Cortex of kidney (tissue), 1 donor: ENCODE data around the gene RIPPLY1.
"Not testable (repeated sequence)": the region's sequence is repeated elsewhere in the genome, so short reads cannot be mapped to it uniquely, and the experiment has no call there.

ENCODE experiments used
- DNase-seq: peaks from one replicate; lab custom pipeline; 2025; lab: John Stamatoyannopoulos, UW

The RIPPLY1 gene

GRCh38 chrX:106906361-106906760, 3.2 kb upstream of the RIPPLY1 start:
- no peak for DNase-seq

- DNase-seq = no peak
Measured at GRCh38 chrX:106905064-106905708, 2.0 kb upstream of the RIPPLY1 start.

- no peak for DNase-seq
Measured at GRCh38 chrX:106903856-106904528, 851 bp upstream of the RIPPLY1 start.

GRCh38 chrX:106902684-106903083, 457 bp downstream of the RIPPLY1 start:
- DNase-seq = no peak

GRCh38 chrX:106901781-106902219, 1.3 kb downstream of the RIPPLY1 start:
- DNase-seq = no peak

- no peak for DNase-seq
Measured at GRCh38 chrX:106901341-106901740, 1.8 kb downstream of the RIPPLY1 start.

GRCh38 chrX:106899841-106900240, 3.3 kb downstream of the RIPPLY1 start:
- no peak for DNase-seq

GRCh38 chrX:106899276-106899675, 3.9 kb downstream of the RIPPLY1 start:
- DNase-seq = no peak

- DNase-seq = no peak
Measured at GRCh38 chrX:106898462-106898861, 4.7 kb downstream of the RIPPLY1 start.

- DNase-seq = no peak
Measured at GRCh38 chrX:106897259-106897658, 5.9 kb downstream of the RIPPLY1 start.

- no peak for DNase-seq
Measured at GRCh38 chrX:106894978-106895452, 8.1 kb downstream of the RIPPLY1 start.

- DNase-seq = no peak
Measured at GRCh38 chrX:106894392-106894909, 8.7 kb downstream of the RIPPLY1 start.

- no peak for DNase-seq
Measured at GRCh38 chrX:106891762-106892460, 11.2 kb downstream of the RIPPLY1 start.

- no peak for DNase-seq
Measured at GRCh38 chrX:106889468-106889867, 13.7 kb downstream of the RIPPLY1 start.

GRCh38 chrX:106875151-106875550, 28.0 kb downstream of the RIPPLY1 start:
- no peak for DNase-seq

GRCh38 chrX:106874075-106874474, 29.1 kb downstream of the RIPPLY1 start:
- DNase-seq = no peak

GRCh38 chrX:106872796-106873195, 30.3 kb downstream of the RIPPLY1 start:
- not testable (repeated sequence) for DNase-seq

- DNase-seq = no peak
Measured at GRCh38 chrX:106863697-106864096, 39.4 kb downstream of the RIPPLY1 start.

GRCh38 chrX:106862972-106863688, 40.0 kb downstream of the RIPPLY1 start:
- no peak for DNase-seq
